Psoas muscle (tissue), 8 donors: ENCODE data around the gene IKZF1. TPM values are rescaled to one million over a fixed set of nuclear protein-coding genes. Genes with fewer than 3 reads are reported as not detected.

Experiments
- ATAC-seq, 4 donors: fragments of 200-7000 bp; cut with Tn5 transposase; one replicate each; pipeline ENCODE4 v1.9.1; 2020; ENCODE audit warnings: moderate library complexity in 3 of 4, mild to moderate bottlenecking in 2 of 4
- DNase-seq, 2 donors: peaks; one replicate each; pipeline ENCODE4 v3.0.0-alpha.2; 2020
- H3K27ac ChIP-seq: fragments of 200-600 bp; one replicate; pipeline ENCODE4 v1.8.0; 2022
- H3K27me3 ChIP-seq, 3 donors: fragments of 200-600 bp in 1 of 3; one replicate each; pipeline versions ENCODE4 v1.6.1 to v1.8.0; 2013 to 2022; ENCODE audit warnings: low read length in 2 of 3, mild to moderate bottlenecking in 2 of 3, moderate library complexity in 1 of 3; ENCODE audit not compliant: insufficient read depth in 3 of 3
- H3K36me3 ChIP-seq, 2 donors: fragments of 200-600 bp in 1 of 2; one replicate each; pipeline versions ENCODE4 v1.6.1 to v1.8.0; 2013 to 2022; ENCODE audit warnings: low read depth in 1 of 2, mild to moderate bottlenecking in 1 of 2, moderate library complexity in 1 of 2; ENCODE audit not compliant: insufficient read depth in 1 of 2
- H3K4me1 ChIP-seq: fragments of 200-600 bp; one replicate; pipeline ENCODE4 v1.8.0; 2022
- H3K4me3 ChIP-seq: fragments of 200-600 bp; one replicate; pipeline ENCODE4 v1.8.0; 2022; ENCODE audit warnings: mild to moderate bottlenecking
- H3K9me3 ChIP-seq: fragments of 200-600 bp; one replicate; pipeline ENCODE4 v1.8.0; 2022
- WGBS, 3 donors: extraction: QIAGEN DNeasy Blood & Tissue Kit; methylation state at CpG; one replicate each; pipeline versions ENCODE4 v1.1.6 to v1.1.7; 2013; 5-methylcytosine and 5-hydroxymethylcytosine counted together
- intact Hi-C, 2 donors: fragments of 100-400 bp; cut with DNase I; formaldehyde crosslinking; loops; one replicate each; pipeline versions ENCODE4 v1.11.0 to v1.14.2; 2022
- polyA plus RNA-seq, 3 donors: library from polyadenylated mRNA; stranded (reverse); fragments of 200-250 nt; gene quantifications; one replicate each; pipeline ENCODE4 v1.2.3, GENCODE V29; 2013
- total RNA-seq, 4 donors: library from RNA; stranded (reverse); fragmentation: NEBNext Ultra II Directional in 2 of 4; extraction: Animal tissue kit (Norgen Biotek cat#: 25700) in 2 of 4; gene quantifications; one replicate each; pipeline versions ENCODE4 v1.2.1 to v1.2.4, GENCODE V29; 2021 to 2023
- TF ChIP-seq, protein P1 (sequence below): fragments of 200-600 bp; IDR thresholded peaks from one replicate; pipeline ENCODE4 v1.8.0; 2022; ENCODE audit warnings: antibody characterized with exemption
- donor health status: healthy with polysubstance abuse.
- donor health status: DM: no; HTN: no; CAD: no; lungs with moderate emphysema.
- donor health status: Bipolar disorder and iron deficiency.
- donor health status: healthy.
- donor health status: DM: yes; HTN: yes; CAD: no.
- donor health status: DM: no; HTN: no; CAD: no.
- donor health status: DM: no; HTN: no; CAD: no.
- donor health status: DM: yes; HTN: yes; CAD: no.

The IKZF1 gene
- total and polyA plus RNA-seq, 7 donors, result 0.18 to 2.0 (median 1.1) TPM

DNA sequence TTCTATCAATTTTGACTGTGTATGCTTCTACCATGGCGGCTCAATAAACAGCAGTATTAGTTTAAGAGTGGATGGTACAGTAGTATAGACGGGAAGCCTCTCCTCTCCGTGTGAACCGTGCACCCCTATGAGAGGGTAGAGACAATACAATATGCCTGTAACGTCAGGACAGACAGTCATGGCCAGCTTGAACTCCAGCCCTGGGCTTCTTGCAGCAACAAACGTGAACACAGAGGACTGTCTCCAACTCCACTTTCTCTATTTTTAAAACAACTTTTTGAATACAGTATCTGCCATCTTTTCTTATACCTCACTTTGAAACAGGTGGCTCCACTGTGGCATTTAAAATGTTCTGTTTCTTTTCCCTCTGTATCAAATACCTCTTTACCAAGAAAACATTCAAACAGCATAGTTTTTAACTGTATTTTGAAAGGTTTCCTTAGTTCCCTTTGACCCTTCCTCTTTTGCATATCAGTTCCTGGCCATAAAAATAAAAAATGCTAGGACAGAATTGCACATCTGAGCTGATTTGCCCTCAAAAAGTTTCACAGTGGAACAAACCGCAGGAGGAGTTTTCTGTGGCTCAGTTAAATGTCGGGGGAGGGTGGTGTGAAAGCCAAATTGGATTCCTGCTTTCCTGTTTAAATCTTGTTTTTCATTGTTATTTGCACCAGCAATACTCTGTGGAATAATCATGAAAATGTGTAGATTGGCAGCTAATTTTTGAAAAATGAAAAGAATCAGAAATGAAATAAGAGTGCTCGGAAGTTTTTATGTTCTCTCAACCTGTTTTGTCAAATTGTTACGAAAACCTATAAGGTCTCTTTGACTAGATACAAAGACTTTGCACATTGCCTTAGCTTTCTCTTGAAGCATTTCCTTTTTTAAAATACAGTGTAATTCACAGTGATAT lies 8.0 kb downstream of the IKZF1 start:
- ATAC-seq (no peak), DNase-seq (no peak)
- 53 to 58% (median 54%) methylated on average over 10 of the region's 10 CpGs for WGBS, 3 donors
- Histone ChIP-seq H3K9me3 (no peaks in the 10 kb centered on the region), H3K4me1 (no peaks in the 10 kb centered on the region), H3K4me3 (no peak overlapping the region), H3K27me3 (peaks cover 0 to 20% (median 0%) of the 10 kb centered on the region in 3 donors), H3K27ac (no peak overlapping the region), H3K36me3 (no peaks in the 10 kb centered on the region)
- TF ChIP-seq, protein P1, sequence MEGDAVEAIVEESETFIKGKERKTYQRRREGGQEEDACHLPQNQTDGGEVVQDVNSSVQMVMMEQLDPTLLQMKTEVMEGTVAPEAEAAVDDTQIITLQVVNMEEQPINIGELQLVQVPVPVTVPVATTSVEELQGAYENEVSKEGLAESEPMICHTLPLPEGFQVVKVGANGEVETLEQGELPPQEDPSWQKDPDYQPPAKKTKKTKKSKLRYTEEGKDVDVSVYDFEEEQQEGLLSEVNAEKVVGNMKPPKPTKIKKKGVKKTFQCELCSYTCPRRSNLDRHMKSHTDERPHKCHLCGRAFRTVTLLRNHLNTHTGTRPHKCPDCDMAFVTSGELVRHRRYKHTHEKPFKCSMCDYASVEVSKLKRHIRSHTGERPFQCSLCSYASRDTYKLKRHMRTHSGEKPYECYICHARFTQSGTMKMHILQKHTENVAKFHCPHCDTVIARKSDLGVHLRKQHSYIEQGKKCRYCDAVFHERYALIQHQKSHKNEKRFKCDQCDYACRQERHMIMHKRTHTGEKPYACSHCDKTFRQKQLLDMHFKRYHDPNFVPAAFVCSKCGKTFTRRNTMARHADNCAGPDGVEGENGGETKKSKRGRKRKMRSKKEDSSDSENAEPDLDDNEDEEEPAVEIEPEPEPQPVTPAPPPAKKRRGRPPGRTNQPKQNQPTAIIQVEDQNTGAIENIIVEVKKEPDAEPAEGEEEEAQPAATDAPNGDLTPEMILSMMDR, result no peak
- intact Hi-C loops, result no loop called here

DNA sequence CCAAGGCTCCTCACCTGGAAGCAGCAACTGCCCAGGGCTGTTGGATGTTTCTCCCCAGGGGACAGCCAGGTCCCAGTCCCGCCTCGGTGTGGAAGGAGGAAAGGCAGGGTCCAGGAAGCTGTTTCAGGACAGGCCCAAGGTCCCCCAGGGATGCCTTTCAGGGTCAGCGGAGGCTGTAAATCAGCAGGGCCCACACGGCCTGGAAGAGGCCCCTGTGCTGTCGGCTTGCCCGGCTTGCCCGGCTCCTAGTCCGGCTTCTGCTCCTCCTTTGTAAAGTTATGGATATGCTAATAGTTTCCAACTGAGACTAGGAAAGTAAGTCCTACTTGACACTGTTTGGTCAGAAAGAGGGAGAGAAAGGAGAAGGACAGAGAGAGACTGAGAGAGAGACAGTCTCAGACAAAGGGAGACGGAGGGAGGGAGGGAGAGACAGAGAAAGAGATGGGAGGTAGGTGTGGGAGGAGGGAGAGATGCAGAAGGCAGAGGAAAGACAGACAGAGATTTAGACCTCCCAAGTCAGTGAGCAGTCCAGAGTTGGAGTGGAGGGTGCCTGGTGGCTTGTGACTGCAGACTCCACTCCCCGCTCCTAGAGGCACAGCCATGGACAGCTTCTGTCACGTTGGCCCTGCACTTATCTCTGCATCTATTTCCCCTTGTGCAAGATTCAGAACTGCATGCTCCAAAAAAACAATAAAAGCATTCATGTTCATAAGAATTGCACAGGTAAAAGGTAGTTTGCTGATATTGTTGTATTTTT lies 10.5 kb downstream of the IKZF1 start:
- Histone ChIP-seq H3K4me1 (no peaks in the 10 kb centered on the region), H3K36me3 (no peaks in the 10 kb centered on the region)
- ATAC-seq, result no peak

DNA sequence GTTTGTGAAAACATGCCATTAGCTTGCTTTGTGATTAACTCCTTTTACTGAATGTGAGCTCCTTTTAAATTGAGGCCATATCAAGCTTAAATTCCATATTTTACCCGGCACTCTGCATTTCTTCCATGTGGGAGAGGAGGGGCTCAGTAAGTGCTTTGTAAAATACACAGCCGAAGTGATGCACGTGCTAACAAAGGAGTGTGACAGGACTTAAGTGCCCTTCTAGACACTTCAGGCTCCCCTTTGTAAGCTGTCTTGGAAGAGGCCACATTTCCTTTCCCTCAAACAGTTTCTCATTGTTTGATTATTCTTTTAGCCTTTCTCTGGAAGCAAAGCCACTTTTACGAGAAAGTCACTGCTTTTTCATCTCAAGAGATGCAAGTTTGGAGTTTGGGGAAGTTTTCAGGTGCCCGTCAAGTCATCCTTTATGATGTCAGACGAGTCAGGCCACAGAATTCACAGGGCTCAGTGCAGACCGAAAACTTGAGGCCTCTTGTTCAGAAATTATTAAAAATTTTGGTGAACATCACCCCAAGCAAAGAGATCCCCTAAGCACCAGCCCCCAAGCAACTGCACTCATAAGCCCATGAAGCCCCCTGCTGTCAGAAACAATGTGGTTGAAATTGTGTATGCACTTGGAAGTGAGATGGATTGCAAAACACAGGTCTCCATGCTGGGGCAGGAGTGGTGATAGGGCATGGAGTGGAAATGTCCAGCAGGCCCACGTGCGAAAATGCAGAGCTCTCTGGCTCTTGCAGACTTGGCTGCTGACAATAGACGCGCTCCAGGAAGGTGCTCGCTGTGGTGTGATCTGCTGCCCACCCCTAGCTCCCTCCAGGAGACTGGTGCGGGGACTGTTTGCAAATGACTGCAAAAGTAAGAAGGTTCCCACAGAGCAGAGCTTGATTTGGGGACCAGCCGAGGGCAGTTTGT lies 11.5 kb downstream of the IKZF1 start:
- H3K27ac ChIP-seq, result no peak overlapping the region
- no peak for DNase-seq
- no peaks in the 10 kb centered on the region for H3K36me3 ChIP-seq
- intact Hi-C loops, result no loop called here
- no peaks in the 10 kb centered on the region for H3K9me3 ChIP-seq
- no peaks in the 10 kb centered on the region for H3K4me1 ChIP-seq
- TF ChIP-seq, protein P1, result no peak
- H3K27me3 ChIP-seq, result peaks cover 6 to 20% (median 7%) of the 10 kb centered on the region in 3 donors
- WGBS, 3 donors, result 49 to 56% (median 53%) methylated on average over 14 of the region's 14 CpGs
- H3K4me3 ChIP-seq, result no peak overlapping the region
- no peak for ATAC-seq

More for the DNA sequence above, 10.5 kb downstream of the IKZF1 start:
- Histone ChIP-seq H3K27ac (no peak overlapping the region), H3K9me3 (no peaks in the 10 kb centered on the region), H3K27me3 (peaks cover 6 to 20% (median 7%) of the 10 kb centered on the region in 3 donors), H3K4me3 (no peak overlapping the region)
- DNase-seq, result no peak
- 33 to 38% (median 38%) methylated on average over 11 of the region's 11 CpGs for WGBS, 3 donors
- intact Hi-C loops, result no loop called here
- TF ChIP-seq, protein P1, result no peak

DNA sequence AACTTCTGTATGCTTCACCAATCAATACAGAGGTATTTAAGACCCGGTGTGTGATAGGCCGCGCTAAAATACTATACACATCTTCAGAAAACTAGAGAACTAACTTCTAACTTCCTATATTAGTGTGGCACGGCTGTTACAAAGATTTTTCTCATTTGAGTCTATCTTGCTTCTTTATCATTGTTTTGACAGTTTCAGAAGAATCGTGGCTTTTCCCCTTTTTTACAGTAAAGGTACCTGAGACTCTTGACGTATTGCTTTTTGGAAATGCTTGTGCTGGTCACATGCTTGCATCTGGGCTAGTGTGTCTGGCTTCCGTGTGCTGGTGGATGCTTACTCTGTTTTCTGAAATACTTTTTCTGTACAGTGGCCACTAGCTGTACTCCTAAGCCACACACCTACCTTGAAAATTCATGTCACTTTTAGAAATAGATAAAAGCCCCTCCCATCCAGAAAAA lies 12.7 kb downstream of the IKZF1 start:
- ATAC-seq (no peak), DNase-seq (no peak)
- no peaks in the 10 kb centered on the region for H3K4me1 ChIP-seq
- H3K27ac ChIP-seq, result no peak overlapping the region
- 82 to 84% (median 83%) methylated on average over 7 of the region's 7 CpGs for WGBS, 3 donors
- no peaks in the 10 kb centered on the region for H3K36me3 ChIP-seq
- intact Hi-C loops, result no loop called here
- H3K27me3 ChIP-seq, result peaks cover 6 to 24% (median 11%) of the 10 kb centered on the region in 3 donors
- TF ChIP-seq, protein P1, result no peak
- no peak overlapping the region for H3K4me3 ChIP-seq
- H3K9me3 ChIP-seq, result no peaks in the 10 kb centered on the region
